ENCODE measurements around the gene PTGES2.

GRCh38 chr9:128102861-128103588 is 24.5 kb downstream of the PTGES2 start:
- no peak for TF ChIP-seq POLR2A (IDR thresholded peaks at IDR 0.05)
- no peak for TF ChIP-seq CTCF (IDR thresholded peaks at IDR 0.05)
